NT2/D1 (cell line): ENCODE data around the gene INF2.

Experiments used
- SUZ12 ChIP-seq: IDR thresholded peaks from 2 replicates; pipeline ENCODE4 v1.6.1; 2011; ENCODE audit not compliant: insufficient read length, insufficient read depth; ENCODE audit errors: extremely low read depth
- YY1 ChIP-seq: IDR thresholded peaks from 2 replicates; pipeline ENCODE4 v1.6.1; 2011; ENCODE audit not compliant: insufficient read length, insufficient read depth
- ZNF274 ChIP-seq: IDR thresholded peaks from 2 replicates; pipeline ENCODE4 v1.6.1; 2011; ENCODE audit warnings: mild to moderate bottlenecking, low read depth, low read length

DNA sequence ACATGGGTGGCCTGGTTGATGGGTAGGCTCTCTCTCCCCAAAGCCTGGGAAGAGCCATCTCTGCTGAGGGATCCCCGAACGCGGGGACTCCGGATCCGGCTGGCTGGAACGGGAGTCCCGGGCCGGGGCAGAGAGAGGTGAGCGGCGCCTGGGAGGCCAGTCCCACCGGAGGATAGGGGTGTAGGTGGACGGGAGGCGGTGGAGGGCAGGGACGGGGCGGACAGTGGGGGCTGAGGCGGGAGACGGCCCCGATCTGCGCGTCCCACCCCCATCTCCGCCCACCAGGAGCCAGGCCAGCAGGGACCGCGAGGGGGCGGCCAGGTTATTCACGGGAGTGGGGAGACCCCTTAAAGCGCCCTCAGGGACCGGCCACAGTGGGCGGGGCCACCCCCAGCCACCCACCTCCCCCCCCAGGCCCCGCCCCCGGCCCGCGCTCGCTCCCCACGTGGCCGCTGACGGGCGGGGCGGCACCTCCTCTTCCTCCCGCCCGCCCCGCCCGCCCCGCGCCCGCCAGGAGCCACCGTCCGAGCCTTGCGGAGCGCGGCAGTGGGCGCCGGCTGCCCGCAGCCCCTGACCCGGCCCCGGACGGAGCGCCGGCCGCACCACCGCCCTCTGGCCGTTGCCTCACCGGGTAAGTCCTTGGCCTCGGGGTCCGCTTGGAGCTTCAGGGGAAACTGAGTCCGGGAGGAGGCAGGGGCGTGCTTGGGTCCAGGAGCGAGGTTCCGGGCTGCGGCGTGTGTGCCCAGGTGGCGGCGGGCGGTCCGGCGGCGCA is at the start of gene INF2:
- TF ChIP-seq YY1 (no peak), SUZ12 (no peak), ZNF274 (no peak)
